Measurements from ENCODE around the gene DEFB108B.
"Not testable (repeated sequence)": the region's sequence is repeated elsewhere in the genome, so short reads cannot be mapped to it uniquely, and the experiment has no call there.

- peak; percentile 26 for TF ChIP-seq CTCF (IDR thresholded peaks at IDR 0.05; ENCODE audit: low read depth, low read length, missing input control)
- TF ChIP-seq SP1 (IDR thresholded peaks at IDR 0.05); GABPA (IDR thresholded peaks at IDR 0.05 in 1 of 2, conservative IDR thresholded peaks at IDR 0.05 in 1 of 2); RXRA (IDR thresholded peaks at IDR 0.05): not testable (repeated sequence)
- TF ChIP-seq, protein P1, sequence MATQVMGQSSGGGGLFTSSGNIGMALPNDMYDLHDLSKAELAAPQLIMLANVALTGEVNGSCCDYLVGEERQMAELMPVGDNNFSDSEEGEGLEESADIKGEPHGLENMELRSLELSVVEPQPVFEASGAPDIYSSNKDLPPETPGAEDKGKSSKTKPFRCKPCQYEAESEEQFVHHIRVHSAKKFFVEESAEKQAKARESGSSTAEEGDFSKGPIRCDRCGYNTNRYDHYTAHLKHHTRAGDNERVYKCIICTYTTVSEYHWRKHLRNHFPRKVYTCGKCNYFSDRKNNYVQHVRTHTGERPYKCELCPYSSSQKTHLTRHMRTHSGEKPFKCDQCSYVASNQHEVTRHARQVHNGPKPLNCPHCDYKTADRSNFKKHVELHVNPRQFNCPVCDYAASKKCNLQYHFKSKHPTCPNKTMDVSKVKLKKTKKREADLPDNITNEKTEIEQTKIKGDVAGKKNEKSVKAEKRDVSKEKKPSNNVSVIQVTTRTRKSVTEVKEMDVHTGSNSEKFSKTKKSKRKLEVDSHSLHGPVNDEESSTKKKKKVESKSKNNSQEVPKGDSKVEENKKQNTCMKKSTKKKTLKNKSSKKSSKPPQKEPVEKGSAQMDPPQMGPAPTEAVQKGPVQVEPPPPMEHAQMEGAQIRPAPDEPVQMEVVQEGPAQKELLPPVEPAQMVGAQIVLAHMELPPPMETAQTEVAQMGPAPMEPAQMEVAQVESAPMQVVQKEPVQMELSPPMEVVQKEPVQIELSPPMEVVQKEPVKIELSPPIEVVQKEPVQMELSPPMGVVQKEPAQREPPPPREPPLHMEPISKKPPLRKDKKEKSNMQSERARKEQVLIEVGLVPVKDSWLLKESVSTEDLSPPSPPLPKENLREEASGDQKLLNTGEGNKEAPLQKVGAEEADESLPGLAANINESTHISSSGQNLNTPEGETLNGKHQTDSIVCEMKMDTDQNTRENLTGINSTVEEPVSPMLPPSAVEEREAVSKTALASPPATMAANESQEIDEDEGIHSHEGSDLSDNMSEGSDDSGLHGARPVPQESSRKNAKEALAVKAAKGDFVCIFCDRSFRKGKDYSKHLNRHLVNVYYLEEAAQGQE (IDR thresholded peaks at IDR 0.05), result not testable (repeated sequence)
Observed at GRCh38 chr11:71863978-71864627, 31.1 kb downstream of the DEFB108B start.

All from liver (tissue), 3 donors.